HCT116 (cell line): ENCODE data around the gene KRT24. TPM values are rescaled to one million over a fixed set of nuclear protein-coding genes. Genes with fewer than 3 reads are reported as not detected.

Source experiments
- ATAC-seq: fragments of 200-7000 bp; cut with Tn5 transposase; 2 replicates; pipeline ENCODE4 v1.9.1; 2020; ENCODE audit warnings: mild to moderate bottlenecking, moderate library complexity
- BruUV-seq: library from RNA; stranded (reverse); fragments of 400-500 nt; replicated peaks from 2 replicates; lab custom pipeline; 2021; lab: Mats Ljungman, UMichigan
- CTCF ChIA-PET: fragments of 300-600 bp; sonication (Branson Sonifier 250); formaldehyde crosslinking; loops from one replicate; lab custom pipeline; 2021; ENCODE audit warnings: antibody characterized with exemption; lab: Charles Lee
- POLR2A ChIA-PET: fragments of 300-600, 350-600 bp; sonication (Branson Sonifier 250); formaldehyde crosslinking; loops from one replicate; lab custom pipeline; 2021; ENCODE audit warnings: antibody characterized with exemption; lab: Charles Lee
- RAD21 ChIA-PET, 2 experiments: fragments of 300-600 bp; sonication (Branson Sonifier 250); formaldehyde crosslinking; loops; one replicate each; lab custom pipeline; 2023; ENCODE audit warnings: low total read pairs in 2 of 2; ENCODE audit not compliant: uncharacterized antibody in 2 of 2, unreplicated experiment in 2 of 2, low non-redundant PET in 1 of 2; lab: Charles Lee
- DNase-seq: peaks from one replicate; pipeline ENCODE4 v3.0.0-alpha.2; 2010; ENCODE audit warnings: low read depth, low spot score
- H2AFZ ChIP-seq: fragments of 200-600 bp; shearing (Covaris generic), sonication (generic); 2 replicates; pipeline ENCODE4 v1.6.1; 2017; ENCODE audit warnings: low read depth, mixed run types, mixed read lengths, antibody characterized with exemption, low read length; ENCODE audit not compliant: poor library complexity, severe bottlenecking
- H3K27ac ChIP-seq: 2 replicates; pipeline ENCODE4 v1.5.1; 2012; ENCODE audit warnings: low read depth, low read length
- H3K27me3 ChIP-seq: fragments of 200-600 bp; sonication (generic); 2 replicates; pipeline ENCODE4 v1.6.1; 2016; ENCODE audit warnings: mixed run types, low read length, mixed read lengths; ENCODE audit not compliant: insufficient read depth
- H3K36me3 ChIP-seq, 2 experiments: fragments of 200-500 bp in 1 of 2; fragments of 200-600 bp in 1 of 2; sonication (Bioruptor generic) in 1 of 2; sonication (generic) in 1 of 2; 2 replicates each; pipeline versions ENCODE4 v1.5.1 to v1.6.1; 2014 to 2016; ENCODE audit warnings: low read length in 2 of 2, inconsistent platforms in 1 of 2, mixed read lengths in 1 of 2, mixed run types in 1 of 2; ENCODE audit not compliant: insufficient read depth in 2 of 2, control insufficient read depth in 1 of 2
- H3K4me1 ChIP-seq, 2 experiments: fragments of 200-600 bp in 1 of 2; sonication (generic) in 1 of 2; 2 replicates each; pipeline versions ENCODE4 v1.5.1 to v1.6.1; 2012 to 2017; ENCODE audit warnings: low read length in 2 of 2, inconsistent platforms in 1 of 2, mild to moderate bottlenecking in 1 of 2, mixed read lengths in 1 of 2, mixed run types in 1 of 2, moderate library complexity in 1 of 2; ENCODE audit not compliant: insufficient read depth in 2 of 2, control insufficient read depth in 1 of 2
- H3K4me2 ChIP-seq: fragments of 200-600 bp; sonication (generic); 2 replicates; pipeline ENCODE4 v1.6.1; 2017; ENCODE audit warnings: mixed run types, low read length, mixed read lengths
- H3K4me3 ChIP-seq, 2 experiments: fragments of 200-600 bp in 1 of 2; sonication (generic) in 1 of 2; replicated peaks in 1 of 2; 2 replicates each; pipeline ENCODE4 v1.5.1; 2011 to 2016; ENCODE audit warnings: low read length in 2 of 2, control low read depth in 1 of 2, low read depth in 1 of 2, mild to moderate bottlenecking in 1 of 2, mixed read lengths in 1 of 2, mixed run types in 1 of 2
- H3K79me2 ChIP-seq: fragments of 200-600 bp; sonication (generic); 2 replicates; pipeline ENCODE4 v1.6.1; 2017; ENCODE audit warnings: mild to moderate bottlenecking, mixed run types, low read length, moderate library complexity, mixed read lengths; ENCODE audit not compliant: insufficient read depth
- H3K9ac ChIP-seq: fragments of 200-600 bp; sonication (generic); 2 replicates; pipeline ENCODE4 v1.6.1; 2016; ENCODE audit warnings: low read length, mixed read lengths
- H3K9me2 ChIP-seq: fragments of 200-600 bp; sonication (generic), shearing (Covaris generic); 2 replicates; pipeline ENCODE4 v1.6.1; 2017; ENCODE audit warnings: mixed run types, mild to moderate bottlenecking, moderate library complexity; ENCODE audit not compliant: insufficient read depth
- H3K9me3 ChIP-seq, 2 experiments: fragments of 200-500 bp in 1 of 2; fragments of 200-600 bp in 1 of 2; sonication (Bioruptor generic) in 1 of 2; sonication (generic) in 1 of 2; 2 replicates each; pipeline ENCODE4 v1.6.1; 2014 to 2017; ENCODE audit warnings: low read length in 2 of 2, mixed read lengths in 2 of 2, inconsistent platforms in 1 of 2, low read depth in 1 of 2, mild to moderate bottlenecking in 1 of 2, mixed run types in 1 of 2, moderate library complexity in 1 of 2; ENCODE audit not compliant: control insufficient read depth in 1 of 2, insufficient read depth in 1 of 2
- H4K20me1 ChIP-seq: fragments of 200-600 bp; sonication (generic), shearing (Covaris generic); 2 replicates; pipeline ENCODE4 v1.6.1; 2017; ENCODE audit warnings: mixed run types, mild to moderate bottlenecking, moderate library complexity; ENCODE audit not compliant: insufficient read depth
- CBX3 ChIP-seq: IDR thresholded peaks from 2 replicates; pipeline ENCODE4 v1.6.1; 2012; ENCODE audit warnings: low read depth
- CTCF ChIP-seq, 3 experiments: fragments of 200-600 bp in 1 of 3; sonication (generic) in 1 of 3; IDR thresholded peaks in 2 of 3; conservative IDR thresholded peaks in 1 of 3; 2 replicates each; pipeline ENCODE4 v1.5.1; 2012 to 2017; ENCODE audit warnings: low read depth in 2 of 3, low read length in 2 of 3, antibody characterized with exemption in 1 of 3, borderline replicate concordance in 1 of 3, control low read depth in 1 of 3, mild to moderate bottlenecking in 1 of 3, mixed read lengths in 1 of 3, mixed run types in 1 of 3, moderate library complexity in 1 of 3; ENCODE audit not compliant: insufficient read depth in 1 of 3
- EZH2 ChIP-seq: fragments of 200-600 bp; sonication (generic); IDR thresholded peaks from 2 replicates; pipeline ENCODE4 v1.6.1; 2017; ENCODE audit warnings: antibody characterized with exemption, mixed run types
- EZH2phosphoT487 ChIP-seq: fragments of 200-600 bp; IDR thresholded peaks from 2 replicates; pipeline ENCODE4 v1.6.1; 2018; ENCODE audit warnings: antibody characterized with exemption, borderline replicate concordance
- FOSL1 ChIP-seq: IDR thresholded peaks from 2 replicates; pipeline ENCODE4 v1.6.1; 2012; ENCODE audit warnings: low read depth
- JUND ChIP-seq: IDR thresholded peaks from 2 replicates; pipeline ENCODE4 v1.6.1; 2012
- MAX ChIP-seq: IDR thresholded peaks from 2 replicates; pipeline ENCODE4 v1.6.1; 2012
- POLR2A ChIP-seq: IDR thresholded peaks from 2 replicates; pipeline ENCODE4 v1.7.0; 2011; ENCODE audit warnings: borderline replicate concordance; ENCODE audit not compliant: insufficient read depth, insufficient read length; ENCODE audit errors: extremely low read depth
- RAD21 ChIP-seq: IDR thresholded peaks from 2 replicates; pipeline ENCODE4 v1.6.1; 2012; ENCODE audit warnings: low read depth, mild to moderate bottlenecking
- SIN3A ChIP-seq: IDR thresholded peaks from 2 replicates; pipeline ENCODE4 v1.6.1; 2012; ENCODE audit warnings: low read depth
- SP1 ChIP-seq: IDR thresholded peaks from 2 replicates; pipeline ENCODE4 v1.6.1; 2012; ENCODE audit warnings: low read depth
- SRF ChIP-seq: IDR thresholded peaks from 2 replicates; pipeline ENCODE4 v1.6.1; 2012; ENCODE audit warnings: low read depth
- ZBTB33 ChIP-seq: IDR thresholded peaks from 2 replicates; pipeline ENCODE4 v1.6.1; 2011; ENCODE audit warnings: mild to moderate bottlenecking, low read length, moderate library complexity; ENCODE audit not compliant: insufficient replicate concordance; ENCODE audit errors: extremely low read depth
- ZFX ChIP-seq: fragments of 450-650 bp; IDR thresholded peaks from 2 replicates; pipeline ENCODE4 v1.6.1; 2017
- ZNF274 ChIP-seq: fragments of 200-500 bp; sonication (Bioruptor generic); IDR thresholded peaks from 2 replicates; pipeline ENCODE4 v1.6.1; 2014; ENCODE audit warnings: mild to moderate bottlenecking, low read depth, low read length, inconsistent platforms
- intact Hi-C: fragments of 100-400 bp; cut with micrococcal nuclease; formaldehyde crosslinking; loops from 2 replicates; pipeline ENCODE4 v1.10.0; 2022
- total RNA-seq: library from RNA; stranded (reverse); gene quantifications from one replicate; pipeline ENCODE4 v1.2.1, GENCODE V29; 2021; ENCODE audit not compliant: unreplicated experiment

KRT24 gene
- total RNA-seq, 1 experiment from 2014 or later = not detected

GRCh38 chr17:40680998-40681397, 22.6 kb downstream of the KRT24 start:
- DNase-seq (no peak), ATAC-seq (no peak)
- Histone ChIP-seq H3K9me3 (no peaks in the 10 kb centered on the region), H3K9me2 (no peaks in the 10 kb centered on the region), H3K4me3 (no peak overlapping the region), H3K9ac (no peak overlapping the region), H2AFZ (no peak overlapping the region), H3K4me2 (no peak overlapping the region), H3K4me1 (peaks cover 0 to 6% of the 10 kb centered on the region in 2 experiments; a peak in 3 of 4 replicates), H4K20me1 (no peaks in the 10 kb centered on the region), H3K36me3 (no peaks in the 10 kb centered on the region), H3K27me3 (no peaks in the 10 kb centered on the region), H3K79me2 (no peaks in the 10 kb centered on the region), H3K27ac (no peak overlapping the region)
- ChIA-PET CTCF (no interaction called here), POLR2A (no interaction called here), RAD21 (no interaction called here)
- no TSS peak for BruUV-seq
- intact Hi-C loops = no loop called here
- no peak for TF ChIP-seq ZBTB33
- no peak for TF ChIP-seq SRF
- TF ChIP-seq EZH2 = no peak
- TF ChIP-seq SP1 = no peak
- no peak for TF ChIP-seq JUND
- no peak for TF ChIP-seq CBX3
- TF ChIP-seq MAX = no peak
- TF ChIP-seq SIN3A = no peak
- no peak for TF ChIP-seq RAD21
- no peak for TF ChIP-seq CTCF (IDR thresholded peaks at IDR 0.05 in 2 of 3, conservative IDR thresholded peaks at IDR 0.05 in 1 of 3; ENCODE audit: borderline replicate concordance in 1 of 3, insufficient read depth in 1 of 3, low read depth in 2 of 3, low read length in 2 of 3)
- no peak for TF ChIP-seq POLR2A
- no peak for TF ChIP-seq FOSL1
- no peak for TF ChIP-seq ZFX
- TF ChIP-seq ZNF274 = no peak
- TF ChIP-seq EZH2phosphoT487 = no peak
